Muscle layer of duodenum (tissue), 2 donors: Measurements from ENCODE around the gene FRYL.
"Not testable (repeated sequence)": the region's sequence is repeated elsewhere in the genome, so short reads cannot be mapped to it uniquely, and the experiment has no call there.

Experiments
- H3K27ac ChIP-seq: one replicate; pipeline ENCODE4 v1.7.0; 2013; ENCODE audit warnings: mild to moderate bottlenecking, low read length
- H3K27me3 ChIP-seq: one replicate; pipeline ENCODE4 v1.7.0; 2013; ENCODE audit warnings: low read depth, mild to moderate bottlenecking, control low read depth, low read length
- H3K36me3 ChIP-seq, 2 donors: one replicate each; pipeline ENCODE4 v1.7.0; 2013; ENCODE audit warnings: low read length in 2 of 2, control low read depth in 1 of 2, mild to moderate bottlenecking in 1 of 2; ENCODE audit not compliant: insufficient read depth in 2 of 2, control insufficient read depth in 1 of 2
- H3K4me1 ChIP-seq, 2 donors: one replicate each; pipeline ENCODE4 v1.7.0; 2013; ENCODE audit warnings: low read length in 2 of 2, mild to moderate bottlenecking in 2 of 2, control low read depth in 1 of 2, moderate library complexity in 1 of 2; ENCODE audit not compliant: insufficient read depth in 2 of 2, control insufficient read depth in 1 of 2
- H3K4me3 ChIP-seq, 2 donors: one replicate each; pipeline ENCODE4 v1.7.0; 2013; ENCODE audit warnings: low read length in 2 of 2, low read depth in 1 of 2, mild to moderate bottlenecking in 1 of 2
- H3K9me3 ChIP-seq, 2 donors: one replicate each; pipeline ENCODE4 v1.7.0; 2013; ENCODE audit warnings: low read length in 2 of 2, control low read depth in 1 of 2, mild to moderate bottlenecking in 1 of 2; ENCODE audit not compliant: control insufficient read depth in 1 of 2
- donor health status: healthy.

FRYL gene

GRCh38 chr4:48761286-48761685 is 18.8 kb downstream of the FRYL start:
- Histone ChIP-seq H3K4me3 (no peak overlapping the region), H3K36me3 (no peaks in the 10 kb centered on the region), H3K27me3 (no peaks in the 10 kb centered on the region), H3K4me1 (peaks cover 0 to 8% of the 10 kb centered on the region in 2 donors), H3K27ac (no peak overlapping the region), H3K9me3 (no peaks in the 10 kb centered on the region)

- H3K4me1 ChIP-seq, H3K27ac ChIP-seq, H3K27me3 ChIP-seq, H3K9me3 ChIP-seq, H3K4me3 ChIP-seq, H3K36me3 ChIP-seq: not testable (repeated sequence)
Observed at GRCh38 chr4:48758703-48759102, 21.4 kb downstream of the FRYL start.

- Histone ChIP-seq H3K4me1 (peaks cover 0 to 21% of the 10 kb centered on the region in 2 donors), H3K36me3 (no peaks in the 10 kb centered on the region), H3K9me3 (no peaks in the 10 kb centered on the region), H3K27me3 (no peaks in the 10 kb centered on the region), H3K27ac (no peak overlapping the region), H3K4me3 (no peak overlapping the region)
Observed at GRCh38 chr4:48756689-48757220, 23.3 kb downstream of the FRYL start.

GRCh38 chr4:48755281-48755680 is 24.8 kb downstream of the FRYL start:
- H3K4me1 ChIP-seq: peaks cover 0 to 19% of the 10 kb centered on the region in 2 donors
- no peaks in the 10 kb centered on the region for H3K9me3 ChIP-seq
- no peaks in the 10 kb centered on the region for H3K36me3 ChIP-seq
- no peak overlapping the region for H3K27ac ChIP-seq
- H3K4me3 ChIP-seq: no peak overlapping the region
- H3K27me3 ChIP-seq: no peaks in the 10 kb centered on the region

DNA sequence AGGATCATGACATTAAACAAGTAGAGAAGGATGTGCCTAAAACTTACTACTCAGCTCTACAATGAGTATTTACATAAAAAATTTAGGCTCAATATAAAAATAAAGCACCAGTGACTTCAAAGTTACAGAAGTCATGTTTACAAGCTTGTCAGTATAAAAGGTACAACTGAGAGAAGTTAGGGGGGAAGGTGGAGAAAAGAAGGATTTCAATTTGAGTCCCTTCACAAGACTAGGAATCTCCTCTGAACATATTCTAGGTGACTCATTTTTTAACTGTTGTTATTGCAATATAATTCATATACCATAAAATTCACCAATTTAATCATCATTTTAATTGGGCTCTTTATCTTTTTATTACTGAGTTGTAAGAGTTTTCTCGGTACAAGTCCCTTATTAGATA is 26.9 kb downstream of the FRYL start:
- Histone ChIP-seq H3K4me1 (peaks cover 0 to 29% of the 10 kb centered on the region in 2 donors), H3K36me3 (no peaks in the 10 kb centered on the region), H3K27ac (no peak overlapping the region), H3K27me3 (no peaks in the 10 kb centered on the region), H3K9me3 (no peaks in the 10 kb centered on the region), H3K4me3 (no peak overlapping the region)

GRCh38 chr4:48752726-48753125 is 27.4 kb downstream of the FRYL start:
- H3K36me3 ChIP-seq: no peaks in the 10 kb centered on the region
- no peak overlapping the region for H3K4me3 ChIP-seq
- H3K27me3 ChIP-seq: no peaks in the 10 kb centered on the region
- no peaks in the 10 kb centered on the region for H3K9me3 ChIP-seq
- H3K27ac ChIP-seq: no peak overlapping the region
- peaks cover 0 to 29% of the 10 kb centered on the region in 2 donors for H3K4me1 ChIP-seq

DNA sequence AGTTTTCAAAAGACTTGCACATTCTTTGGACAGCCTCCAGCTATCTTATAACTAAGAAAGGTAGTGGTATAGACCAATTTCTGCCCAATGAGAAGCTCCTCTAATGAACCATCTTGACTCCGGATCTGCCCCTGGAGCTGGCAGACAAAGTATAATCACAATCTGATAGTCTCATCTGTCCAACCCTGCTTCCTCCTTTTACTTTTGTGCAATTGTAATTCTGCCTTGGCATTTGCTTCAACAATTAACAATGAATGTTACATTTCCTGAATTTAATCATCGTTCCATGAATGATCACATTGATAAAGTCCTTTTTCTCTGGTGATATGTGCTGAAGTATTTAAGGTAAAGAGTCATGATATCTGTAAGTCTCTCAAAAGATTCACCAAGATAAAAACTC is 27.8 kb downstream of the FRYL start:
- no peak overlapping the region for H3K27ac ChIP-seq
- H3K4me3 ChIP-seq: no peak overlapping the region
- no peaks in the 10 kb centered on the region for H3K36me3 ChIP-seq
- no peaks in the 10 kb centered on the region for H3K27me3 ChIP-seq
- H3K4me1 ChIP-seq: peaks cover 0 to 29% of the 10 kb centered on the region in 2 donors
- H3K9me3 ChIP-seq: no peaks in the 10 kb centered on the region

GRCh38 chr4:48748949-48749596 is 31.0 kb downstream of the FRYL start:
- Histone ChIP-seq H3K27ac (no peak overlapping the region), H3K9me3 (no peaks in the 10 kb centered on the region), H3K4me1 (peaks cover 0 to 29% of the 10 kb centered on the region in 2 donors), H3K27me3 (no peaks in the 10 kb centered on the region), H3K4me3 (no peak overlapping the region), H3K36me3 (no peaks in the 10 kb centered on the region)

DNA sequence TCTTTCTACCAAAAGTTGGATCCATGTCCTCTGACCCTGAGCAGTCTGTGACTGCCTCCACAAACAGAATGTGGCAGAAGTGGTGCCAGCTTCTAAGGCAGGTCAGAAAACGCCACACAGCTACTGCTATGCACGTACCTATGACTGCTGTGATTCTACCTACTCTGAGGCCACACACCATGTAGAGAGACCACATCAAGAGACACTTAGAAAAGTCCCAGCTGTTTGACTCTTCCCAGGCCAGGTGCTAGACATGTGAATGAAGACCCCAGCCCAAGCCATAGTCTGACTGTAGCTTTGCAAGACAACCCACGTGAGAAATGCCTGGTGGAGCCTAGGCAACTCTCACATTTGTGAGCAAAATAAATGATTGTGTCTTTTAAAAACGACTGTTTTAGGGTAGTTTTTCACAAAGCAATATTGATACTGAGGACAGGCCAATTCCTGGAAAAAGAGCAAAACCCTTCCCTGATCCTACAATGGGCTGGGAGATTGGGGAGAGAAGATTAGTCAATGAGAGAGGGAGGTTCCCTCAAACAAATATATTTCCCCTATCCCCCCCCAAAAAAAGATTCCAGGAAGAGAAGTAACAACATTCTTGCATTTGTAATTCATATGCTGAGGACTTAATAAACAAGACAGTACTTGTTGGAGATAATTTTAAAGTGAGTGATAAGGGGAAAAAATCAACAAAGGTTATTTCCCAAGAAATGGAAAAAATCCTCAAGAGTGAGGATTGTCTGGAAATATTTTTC is 33.3 kb downstream of the FRYL start:
- Histone ChIP-seq H3K36me3 (no peaks in the 10 kb centered on the region), H3K4me1 (peaks cover 0 to 16% of the 10 kb centered on the region in 2 donors), H3K27ac (no peak overlapping the region), H3K9me3 (no peaks in the 10 kb centered on the region), H3K27me3 (no peaks in the 10 kb centered on the region), H3K4me3 (no peak overlapping the region)

DNA sequence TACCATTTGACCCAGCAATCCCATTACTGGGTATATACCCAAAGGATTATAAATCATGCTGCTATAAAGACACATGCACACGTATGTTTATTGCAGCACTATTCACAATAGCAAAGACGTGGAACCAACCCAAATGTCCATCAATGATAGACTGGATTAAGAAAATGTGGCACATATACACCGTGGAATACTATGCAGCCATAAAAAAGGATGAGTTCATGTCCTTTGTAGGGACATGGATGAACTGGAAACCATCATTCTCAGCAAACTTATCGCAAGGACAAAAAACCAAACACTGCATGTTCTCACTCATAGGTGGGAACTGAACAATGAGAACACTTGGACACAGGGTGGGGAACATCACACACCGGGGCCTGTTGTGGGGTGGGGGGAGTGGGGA is 34.9 kb downstream of the FRYL start:
- not testable (repeated sequence) for H3K9me3 ChIP-seq, H3K4me1 ChIP-seq, H3K4me3 ChIP-seq, H3K27me3 ChIP-seq, H3K27ac ChIP-seq, H3K36me3 ChIP-seq

DNA sequence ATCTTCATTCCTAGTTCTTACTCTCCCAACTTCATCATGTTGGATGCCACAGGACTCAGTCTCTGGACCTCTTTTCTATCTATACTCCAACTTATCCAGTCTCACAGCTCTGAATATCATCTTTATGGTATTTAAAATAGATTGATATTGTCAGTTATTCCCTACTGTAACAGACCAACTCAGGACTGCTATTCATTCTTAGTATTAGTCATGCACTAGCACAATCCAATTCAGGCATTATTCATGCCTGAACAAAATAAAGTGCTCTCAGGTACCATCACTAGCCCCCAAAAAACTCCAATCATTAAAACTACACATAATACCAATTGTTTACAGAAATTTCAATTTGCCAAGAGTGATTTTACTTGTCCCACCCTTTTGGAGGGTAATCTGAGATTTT is 37.7 kb downstream of the FRYL start:
- H3K27me3 ChIP-seq: no peaks in the 10 kb centered on the region
- H3K9me3 ChIP-seq: no peaks in the 10 kb centered on the region
- H3K4me1 ChIP-seq: no peaks in the 10 kb centered on the region
- no peaks in the 10 kb centered on the region for H3K36me3 ChIP-seq
- H3K27ac ChIP-seq: no peak overlapping the region
- H3K4me3 ChIP-seq: no peak overlapping the region
